Stomach smooth muscle (tissue), 2 donors: Measurements from ENCODE around the gene TEKT3.

Source experiments
- H3K27ac ChIP-seq: one replicate; pipeline ENCODE4 v1.7.0; 2013; ENCODE audit warnings: mild to moderate bottlenecking, low read length, inconsistent platforms
- H3K27me3 ChIP-seq, 2 donors: one replicate each; pipeline ENCODE4 v1.7.0; 2013; ENCODE audit warnings: low read length in 2 of 2; ENCODE audit not compliant: insufficient read depth in 2 of 2, control insufficient read depth in 1 of 2
- H3K36me3 ChIP-seq, 2 donors: one replicate each; pipeline ENCODE4 v1.7.0; 2013; ENCODE audit warnings: low read length in 2 of 2; ENCODE audit not compliant: control insufficient read depth in 2 of 2, insufficient read depth in 2 of 2
- H3K4me1 ChIP-seq: one replicate; pipeline ENCODE4 v1.7.0; 2013; ENCODE audit warnings: low read length; ENCODE audit not compliant: control insufficient read depth, insufficient read depth
- H3K4me3 ChIP-seq, 2 donors: one replicate each; pipeline ENCODE4 v1.7.0; 2013; ENCODE audit warnings: low read length in 2 of 2
- H3K9ac ChIP-seq, 2 donors: one replicate each; pipeline ENCODE4 v1.7.0; 2013; ENCODE audit warnings: low read length in 2 of 2, mild to moderate bottlenecking in 1 of 2
- H3K9me3 ChIP-seq, 2 donors: one replicate each; pipeline ENCODE4 v1.7.0; 2013; ENCODE audit warnings: low read length in 2 of 2; ENCODE audit not compliant: control insufficient read depth in 2 of 2
- donor health status: healthy.
- donor health status: Pancreatic carcinoma.

The TEKT3 gene

GRCh38 chr17:15260376-15261257 is 80.8 kb downstream of the TEKT3 start:
- peak overlapping the region; percentile 98 for H3K4me3 ChIP-seq
- H3K9me3 ChIP-seq, result no peaks in the 10 kb centered on the region
- peaks cover 21 to 22% of the 10 kb centered on the region in 2 donors for H3K36me3 ChIP-seq
- peak overlapping the region; percentile 97 for H3K27ac ChIP-seq
- H3K27me3 ChIP-seq, result no peaks in the 10 kb centered on the region
- peaks cover 77% of the 10 kb centered on the region for H3K4me1 ChIP-seq
- H3K9ac ChIP-seq, result peak overlapping the region; percentile 67 to 92

GRCh38 chr17:15257796-15258512 is 83.4 kb downstream of the TEKT3 start:
- H3K9me3 ChIP-seq, result no peaks in the 10 kb centered on the region
- peaks cover 40 to 42% of the 10 kb centered on the region in 2 donors for H3K36me3 ChIP-seq
- H3K9ac ChIP-seq, result peak overlapping the region; percentile 51 to 63
- H3K27ac ChIP-seq, result peak overlapping the region; percentile 31
- H3K27me3 ChIP-seq, result no peaks in the 10 kb centered on the region
- H3K4me3 ChIP-seq, result peak overlapping the region in 1 of 2 donors; percentile 59
- peaks cover 69% of the 10 kb centered on the region for H3K4me1 ChIP-seq

- peaks cover 68% of the 10 kb centered on the region for H3K4me1 ChIP-seq
- H3K27me3 ChIP-seq, result no peaks in the 10 kb centered on the region
- H3K9ac ChIP-seq, result peak overlapping the region; percentile 51 to 63
- H3K4me3 ChIP-seq, result peak overlapping the region; percentile 59 to 61
- no peaks in the 10 kb centered on the region for H3K9me3 ChIP-seq
- H3K27ac ChIP-seq, result peak overlapping the region; percentile 31
- H3K36me3 ChIP-seq, result peaks cover 45 to 48% of the 10 kb centered on the region in 2 donors
Measured at GRCh38 chr17:15257258-15257788, 84.1 kb downstream of the TEKT3 start.

- Histone ChIP-seq H3K27ac (no peak overlapping the region), H3K4me3 (peak overlapping the region; percentile 59 to 61), H3K4me1 (peaks cover 70% of the 10 kb centered on the region), H3K9ac (peak overlapping the region in 1 of 2 donors; percentile 63), H3K36me3 (peaks cover 49% of the 10 kb centered on the region in 2 donors), H3K9me3 (no peaks in the 10 kb centered on the region), H3K27me3 (no peaks in the 10 kb centered on the region)
Measured at GRCh38 chr17:15256689-15257088, 84.7 kb downstream of the TEKT3 start.

- H3K9ac ChIP-seq, result peak overlapping the region in 1 of 2 donors; percentile 6
- peaks cover 62% of the 10 kb centered on the region for H3K4me1 ChIP-seq
- no peak overlapping the region for H3K4me3 ChIP-seq
- no peak overlapping the region for H3K27ac ChIP-seq
- no peaks in the 10 kb centered on the region for H3K27me3 ChIP-seq
- no peaks in the 10 kb centered on the region for H3K9me3 ChIP-seq
- peaks cover 53 to 54% of the 10 kb centered on the region in 2 donors for H3K36me3 ChIP-seq
Measured at GRCh38 chr17:15255713-15256454, 85.5 kb downstream of the TEKT3 start.
